ENCODE measurements around the gene RHEB.
A peak's percentile ranks its signal among the peaks of the same experiment; 100 is the strongest.

Gene RHEB

GRCh38 chr7:151430391-151431205, 89.1 kb downstream of the RHEB start:
- no peak for DNase-seq

DNA sequence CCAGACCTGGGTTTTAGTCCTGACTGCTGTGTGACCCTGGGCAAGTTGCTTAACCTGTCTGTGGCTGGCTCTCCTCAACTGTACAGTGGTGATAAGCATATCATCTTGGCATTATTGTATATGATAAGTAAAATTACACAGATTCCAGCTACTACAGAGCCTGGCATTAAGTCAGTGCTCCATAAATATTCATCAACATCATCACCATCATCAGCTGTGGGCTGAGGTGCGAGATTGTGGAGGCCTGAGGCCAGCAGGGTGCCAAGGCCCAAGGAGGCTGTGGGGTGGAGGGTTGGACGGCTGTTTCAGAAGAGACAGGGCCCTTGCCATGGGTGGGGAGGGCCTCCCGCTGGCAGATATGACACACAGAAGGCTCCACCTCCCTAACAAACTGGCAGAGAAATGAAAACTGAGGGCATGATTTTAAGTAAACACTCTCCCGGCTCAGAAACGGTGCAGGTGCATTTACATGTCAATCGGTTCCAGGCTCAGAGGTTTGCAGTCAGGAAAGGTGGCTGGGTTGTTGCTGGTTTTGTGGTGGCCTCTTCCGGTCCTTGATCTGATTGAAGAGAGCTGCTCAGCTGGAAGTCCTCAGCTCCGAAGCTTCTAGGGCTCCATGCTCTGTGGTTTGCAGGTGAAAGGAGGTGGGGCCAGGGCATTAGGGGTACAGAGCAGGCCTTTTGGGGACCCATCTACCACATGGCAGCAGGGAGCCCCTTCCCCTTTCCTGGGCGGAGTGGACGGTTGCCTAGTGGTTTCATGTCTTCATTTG, 89.9 kb downstream of the RHEB start:
- DNase-seq, result no peak

DNA sequence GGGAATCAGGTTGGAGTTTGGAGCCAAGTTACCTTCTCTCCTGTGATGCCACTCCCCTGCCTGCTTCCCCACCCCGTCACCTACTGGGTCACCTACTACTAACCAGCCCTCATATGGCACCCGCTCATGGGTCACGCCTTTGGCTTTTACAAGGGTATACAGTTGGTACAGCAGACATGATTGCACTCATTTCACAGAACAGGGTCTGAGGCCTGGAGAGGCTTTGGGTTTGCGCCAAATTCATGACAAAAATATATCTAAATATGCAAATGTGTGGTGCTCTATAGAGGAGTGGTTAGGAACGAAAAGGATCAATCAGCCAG, 90.5 kb downstream of the RHEB start:
- no peak for DNase-seq

DNA sequence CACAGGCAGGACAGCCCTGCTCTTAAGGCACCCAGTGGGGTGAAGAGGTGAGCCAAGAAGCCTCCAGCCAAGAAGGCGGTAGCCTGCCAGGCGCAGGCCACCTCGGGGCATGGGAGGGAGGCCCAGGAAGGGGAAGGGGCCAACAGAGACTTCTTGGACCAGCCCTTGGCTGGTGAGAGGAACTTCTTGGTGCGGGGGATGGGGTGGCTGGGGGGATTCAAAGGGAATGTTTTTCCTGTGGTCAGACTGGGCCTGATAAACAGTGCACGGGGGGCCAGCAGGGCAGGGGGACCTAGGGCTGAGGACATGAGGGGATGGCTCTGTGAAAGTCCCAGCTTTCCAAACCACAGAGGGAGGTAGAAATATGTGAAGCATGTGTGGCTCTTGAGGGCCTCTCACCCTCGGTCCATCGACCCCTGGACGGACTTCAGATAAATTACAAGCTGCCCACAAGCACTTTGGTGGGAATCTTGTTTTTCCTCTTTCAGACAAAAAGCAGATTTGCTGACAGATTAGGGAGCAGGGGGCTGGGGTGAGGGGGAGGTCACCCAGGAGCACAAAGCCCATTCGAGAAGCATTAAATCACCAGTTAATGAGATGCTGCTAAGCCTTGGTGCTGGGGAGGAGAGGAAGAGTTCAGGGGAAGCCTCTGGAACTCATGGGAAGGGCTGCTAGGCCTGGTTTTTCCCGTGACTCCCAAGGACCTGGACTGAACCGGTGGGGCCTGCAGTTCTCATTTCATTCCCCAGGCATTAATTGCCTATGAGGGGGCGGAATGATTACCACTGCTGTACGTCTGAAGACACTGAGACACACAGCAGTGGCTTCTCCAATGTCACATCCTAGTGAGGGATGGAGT, 91.1 kb downstream of the RHEB start:
- peak; percentile 71 for DNase-seq

DNA sequence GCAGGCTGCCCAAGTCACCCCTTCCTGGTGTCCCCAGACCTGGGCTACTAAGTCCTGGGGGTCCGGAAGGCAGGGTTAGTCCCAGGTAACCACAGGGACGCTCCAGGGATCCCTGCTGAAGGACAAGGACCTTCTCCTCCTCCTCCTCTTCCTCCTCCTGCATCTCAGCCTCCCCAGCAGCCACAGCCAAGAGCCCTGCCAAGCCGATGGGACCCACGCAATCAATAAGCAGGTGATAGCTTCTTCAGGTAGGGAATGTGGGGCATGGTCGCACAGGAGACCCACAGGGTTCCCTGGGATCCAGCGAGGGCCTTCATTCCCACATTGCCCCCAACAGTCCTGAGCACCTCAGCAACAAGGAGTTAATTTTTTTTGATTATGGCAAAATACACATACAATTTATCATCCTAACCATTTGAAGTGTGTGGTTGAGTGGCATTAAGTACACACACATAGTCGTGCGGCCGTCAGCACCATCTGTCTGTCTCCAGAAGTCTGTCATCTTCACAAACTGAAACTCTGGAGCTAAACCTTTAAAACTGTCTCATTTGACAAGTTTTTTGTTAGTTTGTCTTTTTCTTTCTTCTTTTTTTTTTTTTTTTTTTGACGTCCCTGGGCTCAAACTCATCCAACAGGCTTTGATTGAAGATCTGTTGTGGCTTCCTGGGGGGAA, 91.9 kb downstream of the RHEB start:
- no peak for DNase-seq

GRCh38 chr7:151426904-151427704, 92.6 kb downstream of the RHEB start:
- no peak for DNase-seq

DNA sequence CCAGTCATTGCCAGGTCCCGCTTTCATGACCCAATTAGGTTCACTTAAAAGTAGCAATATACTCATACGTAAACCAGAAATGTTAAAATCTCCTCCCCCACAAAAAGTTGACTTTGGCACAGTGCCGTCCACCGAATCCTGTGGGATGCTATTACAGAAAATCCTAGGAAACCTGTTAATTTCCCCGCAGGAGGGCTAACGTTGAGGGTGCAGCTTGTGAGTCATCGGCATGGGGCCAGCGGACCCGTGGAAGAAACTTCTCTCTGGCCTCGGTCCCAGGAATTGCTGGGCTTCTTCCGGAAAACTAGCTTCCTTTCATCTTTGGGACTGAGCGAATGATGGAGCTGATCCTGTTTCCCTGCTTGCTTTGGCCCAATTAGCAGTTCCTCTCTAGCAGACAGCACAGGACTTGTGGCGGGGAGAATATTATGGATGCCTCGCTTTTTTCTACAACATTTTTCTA, 93.2 kb downstream of the RHEB start:
- DNase-seq, result peak; percentile 81

GRCh38 chr7:151425670-151426440, 93.8 kb downstream of the RHEB start:
- no peak for DNase-seq

- DNase-seq, result no peak
These were observed 94.9 kb downstream of the RHEB start for GRCh38 chr7:151424799-151425198.

GRCh38 chr7:151423936-151424335, 95.8 kb downstream of the RHEB start:
- DNase-seq, result no peak

DNA sequence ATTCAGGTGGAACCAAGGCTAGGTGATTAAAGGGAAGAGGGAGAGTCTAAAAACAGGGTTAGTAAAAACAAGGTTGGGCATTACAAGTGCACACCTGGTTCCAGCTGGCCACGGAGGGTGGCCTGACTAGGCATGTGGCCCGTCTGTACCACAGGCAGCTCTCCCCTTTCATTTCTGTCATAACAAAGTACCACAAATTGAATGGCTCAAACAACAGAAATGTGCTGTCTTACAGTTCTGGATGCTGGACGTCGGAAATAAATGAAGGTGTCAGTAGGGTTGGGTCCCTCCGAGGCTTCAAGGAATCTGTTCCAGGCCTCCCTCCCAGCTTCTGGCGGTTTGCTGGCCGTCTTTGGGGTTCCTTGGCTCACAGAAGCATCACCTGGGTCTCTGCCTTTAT, 96.5 kb downstream of the RHEB start:
- DNase-seq, result no peak

GRCh38 chr7:151422212-151422611, 97.5 kb downstream of the RHEB start:
- DNase-seq, result no peak

DNA sequence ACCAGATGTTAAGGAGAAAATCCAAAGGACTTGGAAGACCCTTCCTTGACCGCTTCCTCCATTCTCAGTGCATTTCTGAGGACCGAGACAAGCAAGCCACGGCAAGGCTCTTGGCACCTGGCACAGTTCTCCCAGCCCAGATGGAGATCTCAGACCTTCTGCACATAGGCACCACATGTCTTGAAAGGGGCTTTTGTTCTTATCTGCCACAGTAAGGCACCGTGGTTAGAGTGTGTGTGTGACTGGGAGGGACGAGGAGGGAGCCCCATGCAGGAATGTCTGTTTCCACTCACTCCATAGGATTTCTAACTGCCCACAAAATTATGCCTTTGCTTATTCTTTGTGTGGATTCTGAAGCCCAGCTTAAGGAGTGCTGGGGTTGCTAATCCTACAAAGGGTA, 99.6 kb downstream of the RHEB start:
- DNase-seq, result no peak

DNA sequence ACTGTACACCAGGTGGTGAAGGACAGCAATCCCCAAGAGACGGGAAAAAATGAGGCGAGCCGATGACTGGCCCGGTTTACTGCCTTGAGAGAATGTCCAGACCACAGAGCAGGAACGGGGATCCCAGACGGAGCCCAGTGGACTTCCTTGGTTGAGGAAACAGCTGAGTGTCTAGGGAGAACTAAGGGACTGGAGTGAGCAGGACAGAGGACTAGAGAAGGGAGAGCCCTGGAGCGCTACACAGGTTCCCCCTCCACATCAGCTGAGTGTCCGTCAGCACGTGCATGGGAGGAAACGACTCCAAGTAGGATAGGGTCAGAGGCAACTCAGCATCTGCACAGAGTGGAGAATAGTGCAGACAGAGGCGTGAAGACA, 102.8 kb downstream of the RHEB start:
- peak; percentile 41 for DNase-seq

DNA sequence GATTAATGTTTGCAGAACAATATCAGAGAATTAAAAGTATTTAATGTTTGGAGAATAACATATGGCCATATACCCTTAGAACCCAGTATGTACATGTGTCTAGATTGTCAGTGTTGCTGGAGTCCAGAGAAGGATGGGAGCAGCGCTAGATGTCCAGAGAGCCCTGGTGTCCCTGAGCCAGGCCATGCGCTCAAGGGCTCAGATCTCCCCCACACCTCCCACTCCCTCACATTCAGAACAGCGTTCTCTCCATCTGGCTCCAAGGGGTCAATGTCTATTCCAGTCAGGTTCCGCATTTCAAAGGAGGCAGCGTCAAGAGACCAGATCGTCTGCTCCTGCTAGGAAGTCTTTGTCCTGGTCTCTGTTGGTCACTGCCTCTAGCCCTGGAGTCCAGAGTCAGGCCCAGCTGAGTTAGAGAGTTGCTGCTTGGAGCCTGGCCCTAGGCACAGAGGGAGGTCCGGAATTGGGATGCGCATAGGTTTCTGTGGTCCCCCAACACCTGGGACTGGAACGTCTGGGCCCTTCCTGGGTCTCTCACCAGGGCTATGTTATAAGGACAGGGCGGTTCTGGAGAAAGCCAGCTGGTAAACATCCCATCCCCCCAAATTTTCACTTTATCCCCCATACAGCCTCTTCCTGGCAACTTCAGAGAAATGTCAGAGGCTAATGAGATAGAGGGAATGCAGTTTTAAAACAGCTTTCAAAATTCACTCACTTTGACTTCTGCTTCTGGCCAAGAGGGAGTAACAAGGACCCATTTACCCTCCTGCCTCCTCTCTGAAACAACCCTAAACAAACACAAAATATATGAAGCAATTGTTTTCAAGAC, 103.4 kb downstream of the RHEB start:
- DNase-seq, result peak; percentile 18

All from left hindlimb (tissue), 1 donor.